Measurements from ENCODE around the gene PRDM16. TPM values are rescaled to one million over a fixed set of nuclear protein-coding genes. Genes with fewer than 3 reads are reported as not detected.

Gene PRDM16
- total and polyA plus RNA-seq, 2 of the 4 experiments (the other 2 are of a cell fraction), result 0.02 TPM; not detected in 1

DNA sequence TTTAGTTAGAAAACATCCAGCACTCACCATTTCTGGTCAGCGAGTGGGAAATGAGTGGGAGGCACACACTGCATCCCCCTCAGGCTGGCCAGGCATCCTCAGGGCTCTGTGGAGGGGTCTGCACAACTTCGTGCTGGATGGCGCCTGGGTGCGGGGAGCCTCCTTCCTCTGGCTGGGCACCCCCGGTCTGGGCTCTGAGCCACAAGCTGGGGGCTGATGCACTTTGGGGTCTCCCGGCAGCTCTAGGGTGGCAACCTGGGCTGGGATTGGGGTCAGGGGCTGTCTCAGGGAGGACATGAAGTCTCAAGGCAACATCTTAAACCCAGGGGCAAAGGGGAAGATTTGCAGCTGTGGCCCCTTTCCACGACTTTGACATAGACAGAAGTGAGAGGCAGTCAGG, 23.5 kb downstream of the PRDM16 start:
- Histone ChIP-seq H2BK120ac (ENCODE audit: low read depth, low read length) (no peak overlapping the region), H3K36me3 (ENCODE audit: control insufficient read depth, insufficient read depth, low read length) (no peaks in the 10 kb centered on the region), H3K4ac (ENCODE audit: low read depth, low read length) (no peak overlapping the region), H3K4me2 (ENCODE audit: low read depth, low read length) (no peak overlapping the region), H3K27me3 (ENCODE audit: control insufficient read depth, insufficient read depth, low read length) (no peaks in the 10 kb centered on the region), H3K56ac (ENCODE audit: extremely low read depth, insufficient read depth, low read length) (no peak overlapping the region), H3K9me1 (ENCODE audit: insufficient read depth, low read length) (no peaks in the 10 kb centered on the region), H3K27ac (ENCODE audit: insufficient read depth, low read length) (no peak overlapping the region), H2BK15ac (ENCODE audit: low read depth, low read length) (no peak overlapping the region), H2AK5ac (ENCODE audit: low read depth, low read length) (no peak overlapping the region), H3K4me3 (ENCODE audit: insufficient read depth, low read depth, low read length) (no peak overlapping the region), H2BK20ac (ENCODE audit: low read depth, low read length) (no peak overlapping the region), H3K23ac (ENCODE audit: low read depth, low read length) (no peak overlapping the region), H2BK5ac (ENCODE audit: low read depth, low read length, poor library complexity, severe bottlenecking) (no peak overlapping the region), H3K9me3 (ENCODE audit: control insufficient read depth, insufficient read depth, low read length) (peaks cover 5% of the 10 kb centered on the region; the same call in 1 of the 2 replicates), H3K9ac (ENCODE audit: low read depth, low read length) (no peak overlapping the region), H2AFZ (replicated peaks; ENCODE audit: low read length, poor library complexity) (no peak overlapping the region), H4K20me1 (ENCODE audit: insufficient read depth, low read length) (no peaks in the 10 kb centered on the region), H3K4me1 (ENCODE audit: control insufficient read depth, insufficient read depth, low read length) (no peaks in the 10 kb centered on the region), H3K14ac (replicated peaks; ENCODE audit: low read depth, low read length) (no peak overlapping the region), H2AK9ac (replicated peaks; ENCODE audit: low read depth, low read length, poor library complexity) (no peak overlapping the region), H3K79me1 (ENCODE audit: low read depth in 1 of 2, low read length in 2 of 2) (no peaks in the 10 kb centered on the region), H3K18ac (ENCODE audit: low read depth, low read length) (no peak overlapping the region), H4K5ac (ENCODE audit: low read depth, low read length) (no peak overlapping the region), H4K8ac (ENCODE audit: low read depth in 2 of 2, low read length in 2 of 2) (no peak overlapping the region), H4K91ac (ENCODE audit: insufficient read depth, low read depth, low read length) (no peak overlapping the region)
- intact Hi-C loops (cut with micrococcal nuclease), result no loop called here
- CTCF ChIA-PET, result no interaction called here
- in situ Hi-C loops (cut with MboI; ENCODE audit: low sequenced_read_pairs), result no loop called here
- WGBS, 2 experiments (ENCODE audit: extremely low coverage in 2 of 2, insufficient read length in 1 of 2), result 60% methylated on average over 3 of the region's 7 CpGs; no CpG with 5 or more reads in 1 of the 2 experiments
- DNase-seq (no peak), ATAC-seq (ENCODE audit: low read depth) (no peak)
- BruUV-seq (replicated peaks), result no TSS peak
- POLR2A ChIA-PET (ENCODE audit: unreplicated experiment), result no interaction called here
- TF ChIP-seq RFX5 (IDR thresholded peaks at IDR 0.05; ENCODE audit: low read depth, low read length), result no peak
- TF ChIP-seq SMC3 (IDR thresholded peaks at IDR 0.05; ENCODE audit: low read depth, low read length), result no peak
- TF ChIP-seq, protein P1, sequence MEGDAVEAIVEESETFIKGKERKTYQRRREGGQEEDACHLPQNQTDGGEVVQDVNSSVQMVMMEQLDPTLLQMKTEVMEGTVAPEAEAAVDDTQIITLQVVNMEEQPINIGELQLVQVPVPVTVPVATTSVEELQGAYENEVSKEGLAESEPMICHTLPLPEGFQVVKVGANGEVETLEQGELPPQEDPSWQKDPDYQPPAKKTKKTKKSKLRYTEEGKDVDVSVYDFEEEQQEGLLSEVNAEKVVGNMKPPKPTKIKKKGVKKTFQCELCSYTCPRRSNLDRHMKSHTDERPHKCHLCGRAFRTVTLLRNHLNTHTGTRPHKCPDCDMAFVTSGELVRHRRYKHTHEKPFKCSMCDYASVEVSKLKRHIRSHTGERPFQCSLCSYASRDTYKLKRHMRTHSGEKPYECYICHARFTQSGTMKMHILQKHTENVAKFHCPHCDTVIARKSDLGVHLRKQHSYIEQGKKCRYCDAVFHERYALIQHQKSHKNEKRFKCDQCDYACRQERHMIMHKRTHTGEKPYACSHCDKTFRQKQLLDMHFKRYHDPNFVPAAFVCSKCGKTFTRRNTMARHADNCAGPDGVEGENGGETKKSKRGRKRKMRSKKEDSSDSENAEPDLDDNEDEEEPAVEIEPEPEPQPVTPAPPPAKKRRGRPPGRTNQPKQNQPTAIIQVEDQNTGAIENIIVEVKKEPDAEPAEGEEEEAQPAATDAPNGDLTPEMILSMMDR (conservative IDR thresholded peaks at IDR 0.05; ENCODE audit: low read depth, low read length), result no peak
- no peak for TF ChIP-seq CHD1 (IDR thresholded peaks at IDR 0.05; ENCODE audit: low read depth, low read length)
- TF ChIP-seq FOS (IDR thresholded peaks at IDR 0.05; ENCODE audit: low read depth, low read length), result no peak
- no peak for TF ChIP-seq MAZ (IDR thresholded peaks at IDR 0.05; ENCODE audit: borderline replicate concordance, low read depth, low read length)
- TF ChIP-seq BHLHE40 (IDR thresholded peaks at IDR 0.05; ENCODE audit: low read depth, low read length), result no peak
- TF ChIP-seq MXI1 (IDR thresholded peaks at IDR 0.05; ENCODE audit: borderline replicate concordance, low read depth, low read length), result no peak
- TF ChIP-seq RAD21 (IDR thresholded peaks at IDR 0.05; ENCODE audit: low read length), result no peak
- TF ChIP-seq CEBPB (IDR thresholded peaks at IDR 0.05; ENCODE audit: low read depth, low read length), result no peak
- TF ChIP-seq, protein P2, sequence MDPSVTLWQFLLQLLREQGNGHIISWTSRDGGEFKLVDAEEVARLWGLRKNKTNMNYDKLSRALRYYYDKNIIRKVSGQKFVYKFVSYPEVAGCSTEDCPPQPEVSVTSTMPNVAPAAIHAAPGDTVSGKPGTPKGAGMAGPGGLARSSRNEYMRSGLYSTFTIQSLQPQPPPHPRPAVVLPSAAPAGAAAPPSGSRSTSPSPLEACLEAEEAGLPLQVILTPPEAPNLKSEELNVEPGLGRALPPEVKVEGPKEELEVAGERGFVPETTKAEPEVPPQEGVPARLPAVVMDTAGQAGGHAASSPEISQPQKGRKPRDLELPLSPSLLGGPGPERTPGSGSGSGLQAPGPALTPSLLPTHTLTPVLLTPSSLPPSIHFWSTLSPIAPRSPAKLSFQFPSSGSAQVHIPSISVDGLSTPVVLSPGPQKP (IDR thresholded peaks at IDR 0.05; ENCODE audit: borderline replicate concordance, low read depth, low read length), result no peak
- no peak for TF ChIP-seq NFE2L2 (IDR thresholded peaks at IDR 0.05; ENCODE audit: low read depth, low read length)
- no peak for TF ChIP-seq POLR2A (IDR thresholded peaks at IDR 0.05; ENCODE audit: low read depth, low read length)
- TF ChIP-seq MAFK (IDR thresholded peaks at IDR 0.05; ENCODE audit: low read depth, low read length), result no peak
- TF ChIP-seq USF2 (IDR thresholded peaks at IDR 0.05; ENCODE audit: low read depth, low read length), result no peak
- TF ChIP-seq RCOR1 (IDR thresholded peaks at IDR 0.05; ENCODE audit: insufficient replicate concordance, low read length), result no peak
- dilution Hi-C loops (cut with HindIII; ENCODE audit: low sequenced_read_pairs, unreplicated experiment), result no loop called here
